Transverse colon (tissue), 4 donors: ENCODE data around the gene DCHS2. TPM values are rescaled to one million over a fixed set of nuclear protein-coding genes. Genes with fewer than 3 reads are reported as not detected.

ENCODE experiments used
- DNase-seq: peaks from one replicate; pipeline ENCODE4 v3.0.0-alpha.2; 2019
- H3K27ac ChIP-seq, 4 donors: fragments of 200-600 bp; sonication (generic); 2 replicates each; pipeline ENCODE4 v1.5.1; 2016 to 2018; ENCODE audit warnings: inconsistent platforms in 4 of 4
- H3K27me3 ChIP-seq: fragments of 200-600 bp; sonication (generic); 2 replicates; pipeline ENCODE4 v1.5.1; 2017; ENCODE audit warnings: inconsistent platforms
- H3K36me3 ChIP-seq, 4 donors: fragments of 200-600 bp; sonication (generic); 2 replicates each; pipeline ENCODE4 v1.5.1; 2017 to 2019; ENCODE audit warnings: inconsistent platforms in 4 of 4
- H3K4me1 ChIP-seq, 4 donors: fragments of 200-600 bp; sonication (generic); 2 replicates each; pipeline ENCODE4 v1.5.1; 2017 to 2020; ENCODE audit warnings: inconsistent platforms in 4 of 4
- H3K4me3 ChIP-seq, 4 donors: fragments of 200-600 bp; sonication (generic); 1 replicate in 1 of 4; 2 replicates in 3 of 4; pipeline versions ENCODE4 v1.5.1 to v1.6.1; 2017 to 2019; ENCODE audit warnings: inconsistent platforms in 4 of 4
- H3K9me3 ChIP-seq, 2 donors: fragments of 200-600 bp; sonication (generic); 2 replicates each; pipeline ENCODE4 v1.5.1; 2017 to 2019; ENCODE audit warnings: inconsistent platforms in 2 of 2
- EP300 ChIP-seq: sonication (generic); formaldehyde crosslinking; IDR thresholded peaks from one replicate; pipeline ENCODE4 v1.6.1; 2017; ENCODE audit warnings: antibody characterized with exemption, low read depth
- POLR2A ChIP-seq: fragments of 450-650 bp; IDR thresholded peaks from one replicate; pipeline ENCODE4 v1.6.1; 2016; ENCODE audit warnings: antibody characterized with exemption, mild to moderate bottlenecking, moderate library complexity
- POLR2AphosphoS5 ChIP-seq, 3 donors: sonication (generic); formaldehyde crosslinking; IDR thresholded peaks; one replicate each; pipeline ENCODE4 v1.6.1; 2016; ENCODE audit warnings: antibody characterized with exemption in 3 of 3
- WGBS, 2 donors: methylation state at CpG; one replicate each; pipeline ENCODE4 v1.1.5; 2018; ENCODE audit warnings: low coverage in 1 of 2; 5-methylcytosine and 5-hydroxymethylcytosine counted together
- in situ Hi-C, 4 donors: fragments of 200-750 bp; cut with MboI; loops; one replicate each; pipeline versions ENCODE4 v1.15.0 to v1.15.1; 2017; ENCODE audit warnings: low sequenced_read_pairs in 3 of 4, low pct_ligation_motif_present in 1 of 4, low pct_unique_long_range_greater_than_20kb in 1 of 4
- intact Hi-C: fragments of 100-400 bp; cut with DNase I; formaldehyde crosslinking; loops from one replicate; pipeline ENCODE4 v1.15.1; 2023; ENCODE audit warnings: low total_unique reads
- total RNA-seq, 4 donors: library from RNA; depleted of rRNA; stranded (reverse); fragments of >200 nt; gene quantifications; one replicate each; pipeline ENCODE4 v1.1.0, GENCODE V29; 2016
- TF ChIP-seq, protein P1 (sequence below), 5 experiments: fragments of 200-600 bp in 3 of 5; fragments of 450-650 bp in 2 of 5; sonication (generic) in 3 of 5; IDR thresholded peaks; 1 replicate in 2 of 5; 2 replicates in 3 of 5; pipeline ENCODE4 v1.5.1; 2016 to 2017; ENCODE audit warnings: antibody characterized with exemption in 5 of 5, inconsistent platforms in 3 of 5, mild to moderate bottlenecking in 2 of 5, moderate library complexity in 1 of 5

DCHS2 gene
- total RNA-seq, 4 donors from 2014 or later = 0.60 to 20.6 (median 2.9) TPM

DNA sequence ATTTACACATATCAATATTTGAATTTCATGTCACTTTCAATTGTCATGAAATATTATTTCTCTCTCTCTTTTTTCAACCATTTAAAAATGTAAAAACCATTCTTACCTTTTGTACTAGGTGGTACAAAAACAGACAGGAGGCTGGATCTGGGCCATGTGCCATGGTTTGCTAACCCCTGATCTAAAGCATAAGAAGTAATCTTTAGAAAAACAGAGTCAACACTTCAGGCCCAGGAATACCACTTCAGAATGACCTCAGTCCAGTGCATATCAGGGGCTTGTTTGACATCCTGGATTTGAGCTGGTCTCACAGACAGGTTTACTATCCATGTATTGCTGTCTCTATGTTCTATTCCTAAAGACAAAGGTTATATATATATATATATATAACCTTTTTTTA, 102.5 kb downstream of the DCHS2 start:
- H3K36me3 ChIP-seq = no peaks in the 10 kb centered on the region
- TF ChIP-seq POLR2A (no peak), EP300 (no peak), POLR2AphosphoS5 (IDR thresholded peaks at IDR 0.05) (no peak)
- TF ChIP-seq, protein P1, sequence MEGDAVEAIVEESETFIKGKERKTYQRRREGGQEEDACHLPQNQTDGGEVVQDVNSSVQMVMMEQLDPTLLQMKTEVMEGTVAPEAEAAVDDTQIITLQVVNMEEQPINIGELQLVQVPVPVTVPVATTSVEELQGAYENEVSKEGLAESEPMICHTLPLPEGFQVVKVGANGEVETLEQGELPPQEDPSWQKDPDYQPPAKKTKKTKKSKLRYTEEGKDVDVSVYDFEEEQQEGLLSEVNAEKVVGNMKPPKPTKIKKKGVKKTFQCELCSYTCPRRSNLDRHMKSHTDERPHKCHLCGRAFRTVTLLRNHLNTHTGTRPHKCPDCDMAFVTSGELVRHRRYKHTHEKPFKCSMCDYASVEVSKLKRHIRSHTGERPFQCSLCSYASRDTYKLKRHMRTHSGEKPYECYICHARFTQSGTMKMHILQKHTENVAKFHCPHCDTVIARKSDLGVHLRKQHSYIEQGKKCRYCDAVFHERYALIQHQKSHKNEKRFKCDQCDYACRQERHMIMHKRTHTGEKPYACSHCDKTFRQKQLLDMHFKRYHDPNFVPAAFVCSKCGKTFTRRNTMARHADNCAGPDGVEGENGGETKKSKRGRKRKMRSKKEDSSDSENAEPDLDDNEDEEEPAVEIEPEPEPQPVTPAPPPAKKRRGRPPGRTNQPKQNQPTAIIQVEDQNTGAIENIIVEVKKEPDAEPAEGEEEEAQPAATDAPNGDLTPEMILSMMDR (IDR thresholded peaks at IDR 0.05) = no peak
- intact Hi-C loops (no loop called here), in situ Hi-C loops (no loop called here)
- no peaks in the 10 kb centered on the region for H3K9me3 ChIP-seq
- H3K27me3 ChIP-seq = no peaks in the 10 kb centered on the region
- H3K4me3 ChIP-seq = no peak overlapping the region
- H3K4me1 ChIP-seq = no peaks in the 10 kb centered on the region
- no peak for DNase-seq
- no peak overlapping the region for H3K27ac ChIP-seq

DNA sequence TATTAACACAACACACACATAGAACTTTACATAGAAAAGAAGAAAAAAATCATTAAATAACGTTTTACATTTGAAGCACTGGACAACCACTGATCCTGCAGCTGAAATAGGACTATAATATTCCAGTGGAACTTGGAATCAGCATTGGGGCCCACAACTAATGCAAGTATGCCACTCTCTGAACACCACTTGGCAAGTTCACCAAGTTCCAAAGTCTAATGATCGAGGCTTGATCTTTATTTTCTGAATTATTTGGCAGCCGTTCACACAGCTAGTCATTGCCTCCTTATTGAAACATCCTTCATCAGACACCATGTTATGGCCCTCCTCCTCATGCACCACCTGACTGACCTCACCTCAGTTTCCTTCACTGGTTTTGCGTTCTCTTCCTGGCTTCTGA, 107.6 kb downstream of the DCHS2 start:
- no peaks in the 10 kb centered on the region for H3K36me3 ChIP-seq
- no peaks in the 10 kb centered on the region for H3K27me3 ChIP-seq
- H3K4me3 ChIP-seq = no peak overlapping the region
- H3K4me1 ChIP-seq = no peaks in the 10 kb centered on the region
- in situ Hi-C loops (no loop called here), intact Hi-C loops (no loop called here)
- peaks cover 0 to 3% of the 10 kb centered on the region in 2 donors for H3K9me3 ChIP-seq
- 62 to 63% methylated on average over 4 of the region's 4 CpGs for WGBS, 2 donors
- no peak for DNase-seq
- TF ChIP-seq, protein P1 (IDR thresholded peaks at IDR 0.05) = no peak
- TF ChIP-seq EP300 (no peak), POLR2AphosphoS5 (IDR thresholded peaks at IDR 0.05) (no peak), POLR2A (no peak)
- no peak overlapping the region for H3K27ac ChIP-seq

DNA sequence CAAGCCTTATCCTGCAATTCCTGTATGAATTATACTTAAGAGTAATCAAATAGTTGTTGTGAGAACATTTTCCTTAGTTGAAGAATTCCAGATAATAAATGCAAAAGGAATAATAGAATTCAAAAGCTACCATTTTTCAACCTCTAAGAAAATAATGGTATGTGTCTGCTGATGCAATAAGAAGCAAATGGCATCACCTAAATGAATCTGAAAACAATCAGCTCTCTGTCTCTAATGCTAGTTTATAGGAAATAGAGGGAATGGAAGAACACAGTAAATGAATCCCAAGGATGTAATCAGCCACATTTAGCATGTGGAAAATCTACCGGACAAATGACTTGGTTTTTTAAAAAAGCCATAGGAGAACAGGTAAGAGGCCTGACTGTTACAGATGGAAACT, 115.1 kb downstream of the DCHS2 start:
- TF ChIP-seq, protein P1 (IDR thresholded peaks at IDR 0.05) = no peak
- no peak for TF ChIP-seq POLR2A
- TF ChIP-seq POLR2AphosphoS5 (IDR thresholded peaks at IDR 0.05) = no peak
- TF ChIP-seq EP300 = no peak
- 95 to 100% methylated on average over 1 of the region's 1 CpG for WGBS, 2 donors
- Histone ChIP-seq H3K36me3 (no peaks in the 10 kb centered on the region), H3K27ac (no peak overlapping the region), H3K4me1 (no peaks in the 10 kb centered on the region), H3K27me3 (no peaks in the 10 kb centered on the region), H3K9me3 (no peaks in the 10 kb centered on the region), H3K4me3 (no peak overlapping the region)
- intact Hi-C loops = no loop called here
- no peak for DNase-seq
- in situ Hi-C loops = no loop called here

- WGBS, 2 donors = 61 to 68% methylated on average over 3 to 4 of the region's 4 CpGs
- Histone ChIP-seq H3K36me3 (no peaks in the 10 kb centered on the region), H3K4me3 (no peak overlapping the region), H3K27me3 (no peaks in the 10 kb centered on the region), H3K9me3 (no peaks in the 10 kb centered on the region), H3K27ac (no peak overlapping the region), H3K4me1 (peaks cover 0 to 9% (median 0%) of the 10 kb centered on the region in 4 donors)
- intact Hi-C loops (no loop called here), in situ Hi-C loops (no loop called here)
- no peak for TF ChIP-seq POLR2A
- TF ChIP-seq, protein P1 (IDR thresholded peaks at IDR 0.05) = no peak
- no peak for TF ChIP-seq POLR2AphosphoS5 (IDR thresholded peaks at IDR 0.05)
- TF ChIP-seq EP300 = no peak
- no peak for DNase-seq
These were observed 123.5 kb downstream of the DCHS2 start for GRCh38 chr4:154368060-154368459.
